GM18502 (cell line): Measurements from ENCODE around the gene EML4.

Source experiments
- ATAC-seq: cut with Tn5 transposase; IDR thresholded peaks from one replicate; pipeline ENCODE4 v1.9.1; 2021; ENCODE audit warnings: mild to moderate bottlenecking; ENCODE audit not compliant: unreplicated experiment, poor library complexity

Gene EML4

DNA sequence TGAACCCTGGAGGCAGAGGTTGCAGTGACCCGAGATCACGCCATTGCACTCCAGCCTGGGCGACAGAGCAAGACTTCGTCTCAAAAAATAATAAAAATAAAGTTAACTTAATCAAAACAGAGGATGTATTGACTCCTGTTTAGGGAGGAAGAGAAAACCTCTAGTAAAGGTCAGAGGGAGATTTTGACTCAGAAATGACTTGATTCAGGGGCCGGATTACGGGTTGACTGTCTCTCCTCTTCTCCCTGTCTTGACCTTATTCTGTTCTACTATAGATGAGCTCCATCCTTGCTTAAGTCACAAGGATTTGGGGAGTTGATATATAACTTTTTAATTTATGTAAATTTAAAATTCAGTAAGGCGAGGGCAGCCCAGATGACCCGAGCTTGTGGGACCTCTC is 120.9 kb downstream of the EML4 start:
- no peak for ATAC-seq

DNA sequence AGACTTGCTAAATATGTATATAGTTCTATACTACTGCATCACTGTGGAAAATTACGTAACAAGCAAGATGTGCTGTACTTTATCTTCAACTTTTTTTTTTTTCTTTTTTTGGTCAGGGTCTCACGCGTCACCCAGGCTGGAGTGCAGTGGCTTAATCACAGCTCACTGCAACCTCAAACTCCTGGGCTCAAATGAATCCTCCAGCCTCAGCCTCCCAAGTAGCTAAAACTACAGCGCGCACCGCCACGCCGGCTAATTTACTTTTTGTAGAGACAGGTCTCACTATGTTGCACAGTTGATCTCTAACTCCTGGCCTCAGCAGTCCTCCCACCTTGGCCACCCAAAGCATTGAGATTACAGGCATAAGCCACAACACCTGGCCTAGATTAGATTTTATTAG is 123.9 kb downstream of the EML4 start:
- ATAC-seq = no peak

DNA sequence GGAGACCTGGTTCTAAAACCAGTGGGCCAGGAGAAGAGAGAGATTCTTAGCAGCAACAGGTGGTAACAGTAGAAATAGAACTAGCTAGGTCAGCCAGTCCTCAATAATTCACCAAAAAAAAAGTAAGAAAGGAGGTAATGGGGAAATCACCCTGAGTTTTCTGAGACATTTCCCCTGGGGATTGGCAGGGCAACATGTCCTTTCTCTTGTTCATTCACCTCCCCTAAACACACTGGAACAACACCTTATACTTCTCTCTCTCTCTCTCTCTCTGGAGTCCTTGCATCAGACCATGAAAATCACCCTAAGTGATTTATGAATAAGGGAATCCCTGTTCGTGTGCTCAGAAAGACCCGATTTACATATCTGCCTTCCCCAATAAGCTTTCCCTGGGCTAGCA is 127.1 kb downstream of the EML4 start:
- peak; percentile 75 for ATAC-seq

DNA sequence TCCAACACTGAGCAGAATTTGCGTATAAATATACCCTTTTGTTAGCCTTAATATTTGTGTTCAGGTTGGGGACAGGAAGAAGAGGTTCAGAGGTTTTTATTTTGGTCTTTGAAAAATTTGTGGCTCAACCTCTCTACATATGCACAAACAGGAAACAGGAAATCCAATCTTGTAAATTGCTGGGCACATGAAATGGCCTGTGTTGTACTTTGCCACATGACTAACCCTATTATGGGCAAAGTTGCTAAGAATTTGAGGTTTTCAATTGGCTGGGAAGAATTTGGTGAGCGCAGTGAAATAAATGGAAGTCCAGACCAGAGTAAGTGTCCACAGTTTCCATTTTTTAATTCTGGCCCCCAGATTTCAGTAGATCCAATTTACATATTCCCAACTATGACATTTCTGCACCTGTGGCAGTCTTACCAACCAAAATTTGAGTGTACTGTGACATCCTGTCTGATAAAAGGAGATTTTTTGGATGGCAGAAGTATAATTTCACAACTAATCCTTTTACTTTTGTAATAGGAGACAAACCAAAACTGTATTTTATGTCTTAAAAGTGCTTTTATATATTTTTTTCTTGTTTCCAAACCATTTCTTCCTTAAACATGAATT is 128.3 kb downstream of the EML4 start:
- ATAC-seq = no peak

DNA sequence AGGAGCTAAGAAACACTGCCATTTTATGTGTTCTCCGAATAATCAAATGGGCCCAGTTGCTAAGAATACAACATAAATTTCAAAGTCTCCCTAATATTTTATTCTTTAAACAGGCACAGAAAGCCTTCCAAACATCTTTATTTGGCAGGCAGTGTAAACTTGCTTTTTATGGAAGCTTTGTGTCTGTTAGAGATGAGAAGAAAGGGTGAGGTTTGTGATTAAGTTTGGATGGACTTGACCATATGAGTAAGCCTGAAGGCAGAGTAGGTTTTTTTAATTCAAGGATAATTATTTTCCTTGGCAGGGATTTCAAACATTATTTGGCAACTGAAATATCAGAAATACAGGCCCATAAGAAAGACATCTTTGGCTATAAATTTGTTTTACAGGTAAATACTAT is 129.0 kb downstream of the EML4 start:
- ATAC-seq = no peak

DNA sequence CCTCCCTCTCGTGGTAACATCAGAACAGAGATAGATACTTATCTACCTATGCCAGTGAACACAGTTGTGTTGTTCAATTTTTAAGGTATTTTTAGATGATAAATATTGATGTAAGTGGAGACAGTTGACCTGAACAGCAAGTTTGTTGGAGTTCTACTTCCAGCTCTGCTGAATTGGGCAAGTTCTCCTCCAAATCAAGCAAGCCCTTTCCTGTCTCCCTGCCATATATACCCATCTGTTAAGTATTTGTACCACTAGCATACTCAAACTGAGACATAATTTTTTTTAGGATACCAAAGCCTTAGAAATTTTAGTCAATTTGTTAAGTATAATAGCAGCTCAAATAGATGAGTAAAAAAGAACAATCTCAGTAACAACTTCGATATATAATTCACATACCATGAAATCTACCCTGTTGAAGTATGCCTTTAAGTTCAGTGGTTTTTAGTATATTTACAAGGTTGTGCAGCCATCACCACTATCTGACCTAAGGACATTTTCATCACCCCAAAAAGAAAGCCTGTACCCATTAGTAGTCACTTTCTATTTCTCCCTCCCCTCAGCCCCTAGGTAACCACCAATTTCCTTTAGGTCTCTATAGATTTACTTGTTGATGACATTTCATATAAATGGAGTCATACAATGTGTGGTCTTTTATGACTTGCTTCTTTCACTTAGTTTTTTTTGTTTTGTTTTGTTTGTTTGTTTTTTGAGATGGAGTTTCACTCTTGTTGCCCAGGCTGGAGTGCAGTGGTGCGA is 130.0 kb downstream of the EML4 start:
- no peak for ATAC-seq

DNA sequence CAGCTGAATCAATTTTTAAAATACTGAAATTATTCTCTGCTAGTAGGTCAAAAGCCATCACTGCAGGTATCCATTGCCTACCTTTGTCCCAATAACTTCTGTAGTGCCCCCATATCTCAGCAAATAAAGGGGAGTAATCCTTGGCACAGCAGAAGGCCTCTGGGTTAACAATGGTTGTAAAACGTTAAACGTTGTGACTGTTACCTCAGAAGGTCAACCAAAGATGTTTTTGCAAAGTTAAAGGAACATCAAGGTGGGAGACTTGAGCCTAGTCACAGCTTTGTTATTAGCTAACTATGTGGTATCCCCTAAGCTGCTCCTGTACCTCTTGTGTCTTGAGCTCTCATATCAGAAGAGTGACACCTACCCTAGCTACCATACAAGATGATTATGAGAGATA is 131.4 kb downstream of the EML4 start:
- no peak for ATAC-seq

DNA sequence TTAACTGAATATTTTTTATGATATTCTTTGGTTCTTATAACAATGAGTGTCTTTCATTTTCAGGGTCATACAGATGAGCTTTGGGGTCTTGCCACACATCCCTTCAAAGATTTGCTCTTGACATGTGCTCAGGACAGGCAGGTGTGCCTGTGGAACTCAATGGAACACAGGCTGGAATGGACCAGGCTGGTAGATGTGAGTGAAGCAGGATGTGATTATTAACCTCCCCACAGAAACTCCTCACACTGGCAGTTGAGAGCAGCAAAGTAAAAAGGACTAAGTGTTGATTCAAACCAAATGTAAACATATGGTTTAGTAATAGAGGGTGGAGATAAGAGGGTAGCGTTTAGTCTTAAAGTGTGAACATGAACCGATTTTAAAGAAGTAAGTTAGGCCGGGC is 134.1 kb downstream of the EML4 start:
- ATAC-seq = no peak

DNA sequence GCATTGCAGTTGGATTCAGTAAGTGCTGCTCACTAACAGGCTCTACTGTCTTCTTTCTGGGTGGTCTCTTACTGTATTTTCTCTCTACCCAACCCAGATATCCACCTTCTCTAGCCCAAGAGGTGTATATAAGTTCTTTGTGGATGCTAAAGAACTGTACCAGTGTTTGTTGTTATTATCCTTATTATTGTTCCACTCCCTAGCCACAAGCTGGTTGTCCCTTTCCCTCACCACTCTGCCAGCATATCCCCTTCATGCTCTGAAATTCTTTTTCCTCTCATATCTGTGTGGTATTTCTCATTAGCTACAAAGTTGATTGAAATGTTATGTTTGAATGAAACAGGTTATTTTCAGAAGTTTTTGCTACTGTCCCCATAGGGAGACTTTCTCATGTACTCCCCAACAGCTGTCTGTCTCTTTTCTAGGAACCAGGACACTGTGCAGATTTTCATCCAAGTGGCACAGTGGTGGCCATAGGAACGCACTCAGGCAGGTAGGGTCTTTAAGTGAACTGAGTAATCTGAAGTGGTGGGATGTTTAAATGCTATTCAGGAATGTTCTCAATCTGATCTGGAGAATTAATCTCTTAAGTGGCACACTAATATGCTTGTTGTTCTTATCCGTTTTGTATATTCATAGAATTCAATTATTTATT is 135.0 kb downstream of the EML4 start:
- no peak for ATAC-seq

DNA sequence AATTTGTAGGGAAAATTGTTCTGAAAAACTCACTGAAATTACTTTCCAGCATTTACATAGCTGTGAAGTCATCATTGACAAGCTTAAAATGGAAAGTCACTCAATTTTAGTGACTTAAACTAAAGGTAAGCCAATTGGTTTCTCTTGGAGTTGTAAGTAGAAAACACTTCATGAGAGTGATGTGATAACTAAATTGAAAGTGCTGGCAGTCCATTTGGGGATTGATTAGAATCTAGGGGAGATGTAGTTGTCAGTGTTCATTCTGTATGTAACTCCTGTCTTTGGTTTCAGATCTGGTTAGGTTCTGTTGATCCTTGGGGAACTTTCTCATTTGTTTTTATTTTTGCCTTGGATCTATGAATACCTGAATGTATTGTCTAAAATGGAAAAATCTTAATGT is 138.0 kb downstream of the EML4 start:
- no peak for ATAC-seq

DNA sequence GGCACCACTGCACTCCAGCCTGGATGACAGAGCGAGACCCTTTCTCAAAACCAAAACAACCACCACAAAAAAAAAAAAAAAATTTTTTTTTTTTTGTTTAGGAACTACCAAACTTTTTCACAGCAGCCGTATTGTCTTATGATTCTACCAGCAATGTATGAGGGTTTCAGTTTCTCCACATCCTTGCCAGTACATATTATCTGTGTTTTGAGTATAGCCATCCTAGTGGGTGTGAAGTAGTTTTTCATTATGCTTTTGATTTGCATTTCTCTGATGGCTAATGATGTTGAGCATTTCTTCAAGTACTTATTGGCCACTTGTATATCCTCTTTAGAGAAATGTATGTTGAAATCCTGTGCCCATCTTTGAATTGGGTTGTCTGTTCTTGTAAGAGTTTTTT is 140.2 kb downstream of the EML4 start:
- no peak for ATAC-seq

DNA sequence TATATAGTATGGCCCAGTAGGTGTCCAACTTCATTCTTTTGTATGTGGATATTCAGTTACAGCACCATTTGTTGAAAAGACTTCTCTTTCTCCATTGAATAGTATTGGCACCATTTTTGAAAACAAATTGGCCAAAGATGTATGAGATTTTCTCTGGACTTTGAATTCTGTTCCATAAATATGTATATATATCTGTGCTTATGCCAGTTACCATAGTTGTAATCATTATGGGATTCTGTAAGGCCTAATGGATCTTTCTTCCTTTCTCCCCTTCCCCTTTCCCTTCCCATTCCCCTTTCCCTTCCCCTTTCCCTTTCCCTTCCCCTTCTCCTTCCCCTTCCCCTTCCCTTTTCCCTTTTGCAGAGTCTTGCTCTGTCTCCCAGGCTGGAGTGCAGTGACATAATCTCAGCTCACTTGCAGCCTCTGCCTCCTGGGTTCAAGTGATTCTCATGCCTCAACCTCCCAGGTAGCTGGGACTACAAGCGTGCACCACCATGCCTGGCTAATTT is 140.9 kb downstream of the EML4 start:
- no peak for ATAC-seq

DNA sequence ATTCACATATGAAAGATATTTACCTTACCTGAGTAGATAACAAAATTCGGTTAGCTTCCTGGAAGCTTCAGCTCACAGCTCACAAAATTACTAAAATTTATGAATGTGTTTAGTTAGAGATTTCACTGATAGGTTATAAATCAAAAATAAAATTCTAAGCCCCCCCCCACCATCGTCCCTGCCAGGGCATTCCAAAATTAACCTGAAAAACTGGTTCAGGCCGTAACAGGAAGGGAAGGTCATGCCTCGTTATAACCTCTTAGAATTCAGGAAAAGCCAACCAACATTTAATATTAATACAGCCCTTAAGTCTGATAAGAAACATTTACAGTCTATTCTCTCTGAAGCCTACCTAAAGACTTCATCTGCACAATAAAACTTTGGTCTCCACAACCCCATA is 143.0 kb downstream of the EML4 start:
- no peak for ATAC-seq

DNA sequence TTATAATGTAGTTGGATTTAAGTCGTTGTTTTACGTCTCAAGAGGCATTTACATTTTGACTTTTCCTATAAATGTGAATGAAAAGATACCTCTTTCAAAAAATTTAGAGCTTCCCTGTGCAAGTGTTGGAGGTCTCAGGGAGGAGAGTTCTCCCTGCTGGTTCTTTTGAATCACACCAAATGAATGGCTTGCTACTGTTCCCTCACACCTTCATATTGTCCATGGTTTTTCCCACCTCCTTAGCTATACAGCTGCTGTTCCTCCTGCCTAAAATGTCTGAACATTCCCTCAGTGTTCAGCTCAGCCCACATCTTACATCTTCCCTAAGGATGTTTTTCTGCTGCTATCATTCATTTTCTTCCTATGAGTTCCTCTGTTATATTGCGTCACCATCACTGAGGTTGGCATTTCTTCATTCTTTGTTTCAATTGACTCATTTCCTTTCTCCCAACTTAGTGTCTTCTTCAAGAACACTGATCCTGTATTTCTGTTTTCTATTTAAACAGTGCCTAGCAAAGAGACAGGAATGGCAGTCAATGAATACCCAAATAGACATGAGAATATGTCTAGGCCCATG is 145.8 kb downstream of the EML4 start:
- no peak for ATAC-seq

DNA sequence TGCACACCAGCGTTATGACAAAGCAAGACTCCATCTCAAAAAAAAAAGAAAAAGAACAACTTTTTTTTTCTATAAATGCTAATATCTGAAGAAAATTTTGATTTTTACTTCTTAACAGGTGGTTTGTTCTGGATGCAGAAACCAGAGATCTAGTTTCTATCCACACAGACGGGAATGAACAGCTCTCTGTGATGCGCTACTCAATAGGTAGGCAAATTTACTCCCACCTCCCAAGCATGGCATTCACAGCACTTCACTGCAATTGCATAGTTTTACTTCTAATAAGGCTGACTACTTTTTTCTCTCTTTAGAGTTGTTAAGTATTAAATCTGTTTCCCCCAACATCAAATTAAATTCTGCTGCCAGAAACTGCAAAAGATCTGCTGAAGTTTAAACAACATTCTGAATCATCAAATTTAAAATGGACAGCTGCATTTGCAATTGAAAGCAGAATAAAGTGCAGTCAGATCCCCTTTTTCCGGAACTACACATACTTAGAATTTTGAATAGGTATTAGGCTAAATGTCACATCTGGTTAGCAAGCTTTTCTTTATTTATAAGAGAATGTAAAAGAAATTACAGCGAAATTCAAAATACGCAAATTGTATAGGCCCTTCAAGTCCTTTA is 146.8 kb downstream of the EML4 start:
- no peak for ATAC-seq

DNA sequence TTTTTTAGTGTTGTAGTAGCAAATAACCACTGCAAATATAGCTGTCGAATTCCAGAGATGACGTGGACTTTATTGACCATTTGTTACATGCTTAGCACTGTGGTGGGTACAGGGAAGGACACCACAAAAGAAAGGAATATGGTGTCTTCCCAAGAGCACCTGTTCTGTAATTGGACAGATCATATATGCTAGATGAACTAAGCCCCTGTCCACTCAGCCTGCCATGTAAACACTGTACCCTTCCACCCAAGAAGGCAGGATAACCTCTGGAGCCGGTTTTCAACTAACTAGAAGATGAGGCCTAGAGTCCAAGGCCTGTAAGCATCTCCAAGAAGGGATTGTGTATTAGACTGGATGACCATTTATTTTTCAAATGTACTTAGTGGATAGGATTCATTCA is 147.8 kb downstream of the EML4 start:
- no peak for ATAC-seq

DNA sequence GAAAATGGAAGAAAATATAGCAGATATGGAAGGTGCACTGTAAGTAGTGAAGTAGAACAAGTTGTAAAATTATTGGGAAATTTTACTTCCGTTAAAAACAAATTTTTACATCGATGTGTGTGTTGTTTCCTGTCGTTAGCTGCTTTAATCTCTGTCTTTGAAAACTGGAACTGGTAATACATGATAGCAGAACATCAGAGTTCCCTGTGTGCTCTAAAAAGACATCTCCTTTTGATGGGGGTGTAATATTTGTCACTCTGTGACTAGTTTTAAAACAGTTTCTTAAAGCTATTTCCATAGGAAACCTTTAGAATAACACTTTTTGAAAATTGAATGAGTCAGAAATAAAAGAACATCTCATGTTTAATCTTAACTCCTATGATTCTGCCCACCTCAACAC is 148.3 kb downstream of the EML4 start:
- ATAC-seq = no peak

DNA sequence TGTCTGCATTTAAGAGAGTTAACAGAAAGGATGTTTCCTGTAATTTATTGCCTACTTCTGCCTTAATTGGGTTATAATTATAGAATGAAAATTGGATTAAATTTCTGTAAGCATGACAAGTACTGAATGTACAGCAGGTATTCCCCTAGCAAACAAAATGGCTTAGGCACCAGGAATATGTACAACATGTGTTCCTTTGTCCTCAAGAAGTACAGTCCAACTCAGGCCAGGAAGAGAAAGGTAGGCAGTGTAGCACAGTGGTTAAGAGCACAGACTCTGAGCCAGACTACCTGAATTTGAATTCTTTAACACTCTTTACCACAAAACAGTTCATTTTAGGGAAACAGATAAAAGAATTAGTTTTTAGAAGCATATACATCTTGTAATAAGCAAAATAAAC is 148.8 kb downstream of the EML4 start:
- no peak for ATAC-seq

DNA sequence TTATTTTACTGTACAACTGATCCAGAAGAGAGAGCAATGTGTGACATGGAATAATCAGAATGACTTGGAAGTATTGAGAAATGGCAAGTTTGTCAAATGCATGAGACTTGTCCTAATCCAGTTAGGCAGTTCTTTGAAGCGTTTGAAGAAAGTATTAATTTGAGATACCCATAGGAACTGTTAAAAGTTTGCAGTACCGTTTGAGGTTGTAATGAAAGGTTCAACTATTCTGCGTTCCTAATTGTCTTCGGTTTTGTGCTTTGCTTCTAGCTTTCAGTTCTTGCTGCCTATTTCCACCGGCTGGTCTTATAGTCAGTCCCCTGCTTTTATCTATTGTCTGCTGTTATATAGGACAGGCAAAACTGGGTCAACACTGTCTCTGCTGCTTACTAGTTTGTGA is 150.1 kb downstream of the EML4 start:
- no peak for ATAC-seq

DNA sequence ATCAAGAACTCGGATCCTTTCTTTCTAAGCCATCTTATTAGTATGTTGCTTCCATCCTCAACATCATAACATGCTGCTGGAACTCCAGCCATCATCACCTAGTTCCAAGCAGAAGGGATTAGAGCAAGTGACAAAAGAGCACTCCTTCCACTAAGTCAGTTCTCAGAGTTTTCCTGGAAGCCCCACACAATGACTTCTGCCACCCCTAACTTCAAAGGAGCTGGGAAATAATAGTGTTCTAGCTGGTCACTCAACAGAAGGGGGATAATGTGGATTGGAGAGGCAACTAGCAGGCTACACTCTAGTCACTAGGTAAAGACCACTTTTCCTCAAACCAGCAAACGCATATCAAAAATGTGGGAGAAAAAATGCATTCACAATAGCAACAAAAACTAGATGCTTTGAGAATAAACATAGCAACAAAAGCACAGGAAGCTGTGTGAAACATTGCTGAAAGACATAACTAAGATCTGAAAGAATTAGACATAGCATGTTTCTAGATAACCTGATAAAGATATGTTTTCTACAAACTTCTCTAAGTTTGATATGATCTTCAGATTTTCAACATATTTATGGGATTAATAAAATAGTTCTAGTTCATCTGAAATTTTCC is 152.4 kb downstream of the EML4 start:
- ATAC-seq = no peak
